Muscle layer of duodenum (tissue), 2 donors: Measurements from ENCODE around the gene PKNOX2.

Source experiments
- H3K27ac ChIP-seq: one replicate; pipeline ENCODE4 v1.7.0; 2013; ENCODE audit warnings: mild to moderate bottlenecking, low read length
- H3K27me3 ChIP-seq: one replicate; pipeline ENCODE4 v1.7.0; 2013; ENCODE audit warnings: low read depth, mild to moderate bottlenecking, control low read depth, low read length
- H3K36me3 ChIP-seq, 2 donors: one replicate each; pipeline ENCODE4 v1.7.0; 2013; ENCODE audit warnings: low read length in 2 of 2, control low read depth in 1 of 2, mild to moderate bottlenecking in 1 of 2; ENCODE audit not compliant: insufficient read depth in 2 of 2, control insufficient read depth in 1 of 2
- H3K4me1 ChIP-seq, 2 donors: one replicate each; pipeline ENCODE4 v1.7.0; 2013; ENCODE audit warnings: low read length in 2 of 2, mild to moderate bottlenecking in 2 of 2, control low read depth in 1 of 2, moderate library complexity in 1 of 2; ENCODE audit not compliant: insufficient read depth in 2 of 2, control insufficient read depth in 1 of 2
- H3K4me3 ChIP-seq, 2 donors: one replicate each; pipeline ENCODE4 v1.7.0; 2013; ENCODE audit warnings: low read length in 2 of 2, low read depth in 1 of 2, mild to moderate bottlenecking in 1 of 2
- H3K9me3 ChIP-seq, 2 donors: one replicate each; pipeline ENCODE4 v1.7.0; 2013; ENCODE audit warnings: low read length in 2 of 2, control low read depth in 1 of 2, mild to moderate bottlenecking in 1 of 2; ENCODE audit not compliant: control insufficient read depth in 1 of 2
- donor health status: healthy.

Gene PKNOX2

GRCh38 chr11:125374398-125374797 lies 209.8 kb downstream of the PKNOX2 start:
- Histone ChIP-seq H3K27ac (no peak overlapping the region), H3K4me1 (peaks cover 3 to 4% of the 10 kb centered on the region in 2 donors)

GRCh38 chr11:125375146-125375545 lies 210.6 kb downstream of the PKNOX2 start:
- Histone ChIP-seq H3K36me3 (no peaks in the 10 kb centered on the region), H3K27ac (peak overlapping the region; percentile 7), H3K4me1 (peaks cover 3 to 4% of the 10 kb centered on the region in 2 donors), H3K4me3 (no peak overlapping the region), H3K9me3 (no peaks in the 10 kb centered on the region), H3K27me3 (no peaks in the 10 kb centered on the region)

More at GRCh38 chr11:125374398-125374797, 209.8 kb downstream of the PKNOX2 start:
- Histone ChIP-seq H3K9me3 (no peaks in the 10 kb centered on the region), H3K27me3 (no peaks in the 10 kb centered on the region), H3K4me3 (no peak overlapping the region), H3K36me3 (no peaks in the 10 kb centered on the region)

DNA sequence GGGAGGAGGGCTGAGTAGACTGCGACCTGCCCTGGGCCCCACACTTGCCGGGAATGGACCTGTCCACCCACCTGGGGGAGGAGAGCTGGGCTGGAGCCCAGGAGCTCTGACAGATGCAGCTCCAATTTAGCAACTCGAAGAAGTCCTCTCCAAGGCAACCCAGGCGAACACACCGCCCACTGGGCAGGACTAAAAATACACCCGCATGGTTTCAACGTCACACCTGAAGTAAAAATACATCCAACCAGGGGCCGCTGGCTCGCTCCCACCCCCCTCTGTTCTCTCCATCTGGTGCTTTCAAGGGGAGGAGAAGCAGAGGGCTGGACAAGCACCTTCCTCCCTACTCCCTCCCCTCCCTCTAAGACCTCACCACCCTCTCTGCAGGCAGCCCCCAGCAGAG lies 211.6 kb downstream of the PKNOX2 start:
- peaks cover 3 to 4% of the 10 kb centered on the region in 2 donors for H3K4me1 ChIP-seq
- no peaks in the 10 kb centered on the region for H3K9me3 ChIP-seq
- no peak overlapping the region for H3K27ac ChIP-seq
- H3K27me3 ChIP-seq, result no peaks in the 10 kb centered on the region
- H3K4me3 ChIP-seq, result no peak overlapping the region
- H3K36me3 ChIP-seq, result no peaks in the 10 kb centered on the region

- H3K36me3 ChIP-seq, result no peaks in the 10 kb centered on the region
- no peak overlapping the region for H3K4me3 ChIP-seq
- H3K4me1 ChIP-seq, result peaks cover 3 to 4% of the 10 kb centered on the region in 2 donors
- no peaks in the 10 kb centered on the region for H3K27me3 ChIP-seq
- H3K27ac ChIP-seq, result no peak overlapping the region
- no peaks in the 10 kb centered on the region for H3K9me3 ChIP-seq
These were observed 212.3 kb downstream of the PKNOX2 start for GRCh38 chr11:125376856-125377255.

- Histone ChIP-seq H3K27me3 (no peaks in the 10 kb centered on the region), H3K27ac (no peak overlapping the region), H3K4me1 (peaks cover 3 to 4% of the 10 kb centered on the region in 2 donors), H3K4me3 (no peak overlapping the region), H3K36me3 (no peaks in the 10 kb centered on the region), H3K9me3 (no peaks in the 10 kb centered on the region)
These were observed 213.5 kb downstream of the PKNOX2 start for GRCh38 chr11:125378083-125378482.

DNA sequence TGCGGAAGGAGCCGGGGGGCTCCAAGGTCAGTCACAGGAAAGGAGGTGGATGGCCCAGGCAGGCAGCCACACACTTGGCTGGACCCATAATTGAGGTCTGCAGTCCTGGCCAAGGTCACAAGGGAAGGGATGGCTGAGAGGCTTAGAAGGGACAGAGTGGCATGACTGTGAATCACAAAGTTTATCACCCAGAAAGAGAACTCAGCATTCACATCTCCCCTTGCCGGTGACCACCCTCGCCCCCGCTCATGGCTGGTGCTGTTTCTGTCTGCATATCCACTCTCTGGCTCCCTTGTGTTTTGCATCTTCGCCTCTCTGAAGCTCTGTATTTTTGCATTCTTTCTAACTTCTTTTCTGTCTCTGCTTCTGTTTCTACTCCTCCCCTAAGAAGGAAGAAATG lies 214.0 kb downstream of the PKNOX2 start:
- H3K36me3 ChIP-seq, result no peaks in the 10 kb centered on the region
- peaks cover 3 to 4% of the 10 kb centered on the region in 2 donors for H3K4me1 ChIP-seq
- H3K9me3 ChIP-seq, result no peaks in the 10 kb centered on the region
- no peaks in the 10 kb centered on the region for H3K27me3 ChIP-seq
- no peak overlapping the region for H3K27ac ChIP-seq
- no peak overlapping the region for H3K4me3 ChIP-seq

DNA sequence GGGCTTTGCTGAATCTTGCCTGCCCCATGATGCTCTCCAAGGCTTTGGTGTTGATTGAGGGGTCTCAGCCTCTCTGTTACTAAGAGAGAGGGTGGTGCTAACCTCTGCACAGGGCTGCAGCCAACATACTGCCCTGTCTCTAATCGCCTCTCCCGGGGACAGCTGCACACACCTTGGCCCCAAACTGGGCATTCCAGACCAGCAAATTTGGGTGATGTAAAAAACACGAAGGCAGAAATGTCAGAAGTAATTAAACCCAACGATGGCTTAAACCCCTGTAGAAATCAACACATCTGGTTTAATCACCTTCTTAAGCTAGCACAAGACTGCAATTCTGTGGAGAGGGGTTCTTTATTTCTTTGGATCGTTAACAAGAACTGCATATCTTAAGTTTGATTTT lies 215.0 kb downstream of the PKNOX2 start:
- Histone ChIP-seq H3K9me3 (no peaks in the 10 kb centered on the region), H3K27ac (no peak overlapping the region), H3K4me1 (peaks cover 3 to 4% of the 10 kb centered on the region in 2 donors), H3K4me3 (no peak overlapping the region), H3K36me3 (no peaks in the 10 kb centered on the region), H3K27me3 (no peaks in the 10 kb centered on the region)

- H3K36me3 ChIP-seq, result no peaks in the 10 kb centered on the region
- peaks cover 3 to 4% of the 10 kb centered on the region in 2 donors for H3K4me1 ChIP-seq
These were observed 215.4 kb downstream of the PKNOX2 start for GRCh38 chr11:125379981-125380380.

DNA sequence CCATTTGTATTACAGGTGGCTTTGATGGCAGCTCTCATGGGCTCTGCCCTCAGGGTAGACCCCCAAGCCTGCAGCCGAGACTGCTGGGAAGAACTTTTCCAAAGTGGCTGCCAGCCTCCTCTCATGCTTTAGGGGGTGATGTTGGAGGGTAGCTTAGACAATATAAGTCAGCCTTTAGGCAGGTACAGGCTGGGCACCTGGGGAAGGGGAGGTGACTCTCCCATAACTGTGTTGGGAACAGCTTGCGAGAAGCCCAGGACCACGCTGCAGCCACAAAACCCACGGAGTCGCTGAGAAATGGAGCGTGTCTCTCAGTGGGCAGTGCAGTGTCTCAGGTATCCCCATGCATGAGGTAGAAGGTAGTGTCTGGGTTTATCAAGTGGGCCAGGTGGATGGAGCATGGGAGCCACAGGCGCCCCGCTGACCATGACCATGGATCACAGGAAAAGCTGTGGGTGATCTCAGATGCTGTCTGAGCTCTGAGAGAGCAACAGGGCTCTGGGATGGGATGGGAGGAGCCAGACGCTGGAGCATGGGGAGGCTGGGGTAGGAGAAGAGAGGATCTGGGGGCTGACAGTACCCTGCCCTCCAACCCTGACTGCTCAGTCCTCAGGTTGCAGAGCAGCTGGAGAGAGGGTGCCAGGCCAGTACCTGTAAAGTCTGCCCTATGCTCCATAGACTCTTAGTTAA lies 216.3 kb downstream of the PKNOX2 start:
- Histone ChIP-seq H3K4me1 (peaks cover 0 to 4% of the 10 kb centered on the region in 2 donors), H3K36me3 (no peaks in the 10 kb centered on the region), H3K4me3 (no peak overlapping the region), H3K9me3 (no peaks in the 10 kb centered on the region), H3K27me3 (no peaks in the 10 kb centered on the region), H3K27ac (no peak overlapping the region)

More at GRCh38 chr11:125379981-125380380, 215.4 kb downstream of the PKNOX2 start:
- no peaks in the 10 kb centered on the region for H3K9me3 ChIP-seq
- H3K4me3 ChIP-seq, result no peak overlapping the region
- no peak overlapping the region for H3K27ac ChIP-seq
- H3K27me3 ChIP-seq, result no peaks in the 10 kb centered on the region

- H3K4me3 ChIP-seq, result no peak overlapping the region
- no peaks in the 10 kb centered on the region for H3K4me1 ChIP-seq
- no peaks in the 10 kb centered on the region for H3K36me3 ChIP-seq
- H3K27ac ChIP-seq, result no peak overlapping the region
- H3K27me3 ChIP-seq, result no peaks in the 10 kb centered on the region
- no peaks in the 10 kb centered on the region for H3K9me3 ChIP-seq
These were observed 217.0 kb downstream of the PKNOX2 start for GRCh38 chr11:125381499-125382044.

- no peaks in the 10 kb centered on the region for H3K4me1 ChIP-seq
- no peaks in the 10 kb centered on the region for H3K27me3 ChIP-seq
- no peaks in the 10 kb centered on the region for H3K9me3 ChIP-seq
- no peaks in the 10 kb centered on the region for H3K36me3 ChIP-seq
- H3K27ac ChIP-seq, result no peak overlapping the region
- no peak overlapping the region for H3K4me3 ChIP-seq
These were observed 217.8 kb downstream of the PKNOX2 start for GRCh38 chr11:125382314-125382791.
